H1 (cell line): ENCODE measurements around the gene VPS41.

Source experiments
- MAFK ChIP-seq: IDR thresholded peaks from 2 replicates; pipeline ENCODE4 v1.6.1; 2012; ENCODE audit warnings: low read depth, mild to moderate bottlenecking, improper control_type of control experiment, low read length
- RAD21 ChIP-seq, 2 experiments: IDR thresholded peaks in 1 of 2; conservative IDR thresholded peaks in 1 of 2; 2 replicates each; pipeline ENCODE4 v1.6.1; 2011; ENCODE audit warnings: low read depth in 2 of 2, low read length in 2 of 2, improper control_type of control experiment in 1 of 2, inconsistent platforms in 1 of 2, mild to moderate bottlenecking in 1 of 2, moderate library complexity in 1 of 2
- TF ChIP-seq, protein P1 (sequence below), 3 experiments: IDR thresholded peaks; 1 replicate in 2 of 3; 2 replicates in 1 of 3; pipeline versions ENCODE4 v1.5.1 to v1.6.1; 2011; ENCODE audit warnings: low read length in 3 of 3, mild to moderate bottlenecking in 3 of 3, inconsistent platforms in 2 of 3, low read depth in 1 of 3, moderate library complexity in 1 of 3; ENCODE audit not compliant: insufficient read depth in 1 of 3; ENCODE audit errors: control extremely low read depth in 1 of 3

DNA sequence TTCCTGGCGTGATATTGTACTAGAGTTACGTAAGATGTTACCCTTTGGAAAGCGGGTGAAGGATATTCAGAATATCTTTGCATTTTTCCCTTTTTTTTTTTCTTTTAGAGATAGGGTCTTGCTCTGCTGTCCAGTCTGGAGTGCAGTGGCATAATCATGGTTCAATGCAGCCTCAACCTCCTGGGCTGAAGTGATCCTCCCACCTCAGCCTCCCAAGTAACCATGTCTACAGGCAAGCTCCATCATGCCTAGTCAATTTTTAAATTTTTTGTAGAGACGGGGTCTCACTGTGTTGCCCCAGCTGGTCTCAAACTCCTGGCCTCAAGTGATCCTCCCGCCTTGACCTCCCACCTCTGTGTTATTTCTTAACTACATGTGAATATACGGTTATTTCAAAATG is 18.4 kb downstream of the VPS41 start:
- TF ChIP-seq, protein P1, sequence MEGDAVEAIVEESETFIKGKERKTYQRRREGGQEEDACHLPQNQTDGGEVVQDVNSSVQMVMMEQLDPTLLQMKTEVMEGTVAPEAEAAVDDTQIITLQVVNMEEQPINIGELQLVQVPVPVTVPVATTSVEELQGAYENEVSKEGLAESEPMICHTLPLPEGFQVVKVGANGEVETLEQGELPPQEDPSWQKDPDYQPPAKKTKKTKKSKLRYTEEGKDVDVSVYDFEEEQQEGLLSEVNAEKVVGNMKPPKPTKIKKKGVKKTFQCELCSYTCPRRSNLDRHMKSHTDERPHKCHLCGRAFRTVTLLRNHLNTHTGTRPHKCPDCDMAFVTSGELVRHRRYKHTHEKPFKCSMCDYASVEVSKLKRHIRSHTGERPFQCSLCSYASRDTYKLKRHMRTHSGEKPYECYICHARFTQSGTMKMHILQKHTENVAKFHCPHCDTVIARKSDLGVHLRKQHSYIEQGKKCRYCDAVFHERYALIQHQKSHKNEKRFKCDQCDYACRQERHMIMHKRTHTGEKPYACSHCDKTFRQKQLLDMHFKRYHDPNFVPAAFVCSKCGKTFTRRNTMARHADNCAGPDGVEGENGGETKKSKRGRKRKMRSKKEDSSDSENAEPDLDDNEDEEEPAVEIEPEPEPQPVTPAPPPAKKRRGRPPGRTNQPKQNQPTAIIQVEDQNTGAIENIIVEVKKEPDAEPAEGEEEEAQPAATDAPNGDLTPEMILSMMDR (IDR thresholded peaks at IDR 0.05; ENCODE audit: control extremely low read depth in 1 of 3, insufficient read depth in 1 of 3, low read depth in 1 of 3, low read length in 3 of 3) = no peak
- no peak for TF ChIP-seq RAD21 (IDR thresholded peaks at IDR 0.05 in 1 of 2, conservative IDR thresholded peaks at IDR 0.05 in 1 of 2; ENCODE audit: low read depth in 2 of 2, low read length in 2 of 2)
- no peak for TF ChIP-seq MAFK
